Heart right ventricle (tissue), 16 donors: ENCODE data around the gene ST3GAL4. TPM values are rescaled to one million over a fixed set of nuclear protein-coding genes. Genes with fewer than 3 reads are reported as not detected.

ENCODE experiments used
- ATAC-seq, 8 donors: fragments of 200-7000 bp; cut with Tn5 transposase; one replicate each; pipeline ENCODE4 v1.9.1; 2020; ENCODE audit warnings: mild to moderate bottlenecking in 8 of 8, moderate library complexity in 8 of 8, moderate number of reproducible peaks in 1 of 8
- DNase-seq, 2 donors: peaks; one replicate each; pipeline ENCODE4 v3.0.0-alpha.2; 2020
- H3K27ac ChIP-seq, 10 donors: fragments of 200-600 bp; sonication (generic) in 2 of 10; one replicate each; pipeline versions ENCODE4 v1.5.0 to v1.8.0; 2020 to 2022; ENCODE audit warnings: mild to moderate bottlenecking in 3 of 10
- H3K27me3 ChIP-seq, 7 donors: fragments of 200-600 bp; one replicate each; pipeline ENCODE4 v1.8.0; 2021 to 2022; ENCODE audit warnings: mild to moderate bottlenecking in 2 of 7
- H3K36me3 ChIP-seq, 9 donors: fragments of 200-600 bp; sonication (generic) in 1 of 9; one replicate each; pipeline versions ENCODE4 v1.5.0 to v1.8.0; 2020 to 2022; ENCODE audit warnings: mild to moderate bottlenecking in 2 of 9
- H3K4me1 ChIP-seq, 9 donors: fragments of 200-600 bp; sonication (generic) in 1 of 9; one replicate each; pipeline versions ENCODE4 v1.5.0 to v1.8.0; 2020 to 2022; ENCODE audit warnings: mild to moderate bottlenecking in 4 of 9
- H3K4me3 ChIP-seq, 10 donors: fragments of 200-600 bp; sonication (generic) in 2 of 10; one replicate each; pipeline versions ENCODE4 v1.5.0 to v1.8.0; 2020 to 2022; ENCODE audit warnings: mild to moderate bottlenecking in 7 of 10, moderate library complexity in 2 of 10
- H3K9me3 ChIP-seq, 11 donors: fragments of 200-600 bp in 10 of 11; sonication (generic) in 2 of 11; one replicate each; pipeline versions ENCODE4 v1.5.0 to v1.8.0; 2013 to 2022; ENCODE audit warnings: mild to moderate bottlenecking in 2 of 11, control low read depth in 1 of 11, moderate library complexity in 1 of 11
- CTCF ChIP-seq, 9 donors: fragments of 200-600 bp; sonication (generic) in 2 of 9; IDR thresholded peaks; one replicate each; pipeline versions ENCODE4 v1.5.0 to v1.8.0; 2021 to 2022; ENCODE audit warnings: antibody characterized with exemption in 9 of 9, mild to moderate bottlenecking in 5 of 9, moderate library complexity in 1 of 9
- WGBS, 2 donors: extraction: QIAGEN DNeasy Blood & Tissue Kit; methylation state at CpG; one replicate each; pipeline ENCODE4 v1.1.7; 2013; ENCODE audit warnings: inconsistent platforms in 1 of 2; 5-methylcytosine and 5-hydroxymethylcytosine counted together
- intact Hi-C, 10 donors: fragments of 100-400 bp; cut with DNase I; formaldehyde crosslinking; loops; one replicate each; pipeline versions ENCODE4 v1.11.1 to v1.14.2; 2022
- polyA plus RNA-seq, 2 donors: library from polyadenylated mRNA; stranded (reverse); fragments of 200-250 nt; gene quantifications; one replicate each; pipeline ENCODE4 v1.2.3, GENCODE V29; 2013
- total RNA-seq, 10 donors: library from RNA; stranded (reverse); fragmentation: NEBNext Ultra II Directional in 3 of 10; extraction: Animal tissue kit (Norgen Biotek cat#: 25700) in 3 of 10; gene quantifications; one replicate each; pipeline versions ENCODE4 v1.2.1 to v1.2.4, GENCODE V29; 2021 to 2023
- donor health status: Arrhythmogenic right ventricular cardiomyopathy.
- donor health status: ischemic (EF 13 %, LVEDD 7.1; RV severe dilation, severe dysfunction).
- donor health status: healthy with polysubstance abuse.
- donor health status: DM: no; HTN: yes; CAD: no.
- donor health status: DM: no; HTN: no; CAD: no.
- donor health status: ischemic (EF 25% LVEDD 6.9; RV normal size, moderate dysfunction).
- donor health status: ischemic (EF 25% LVEDD 5.7; RV mildly dilated, moderate dysfunction).
- donor health status: healthy.
- donor health status: DM: yes; HTN: yes; CAD: no.
- donor health status: Ischemic cardiomyopathy.
- donor health status: ischemic (EF 35%, LVEDD 5.7; RV mildly dilated, moderate dysfunction).
- donor health status: nonischemic (EF 11% LVEDD 7.7; RV severe dilation, severe dysfunction).
- donor health status: DM: yes; HTN: yes; CAD: no.
- donor health status: PGD.
- donor health status: ischemic (EF 29% LVEDD 5.4; RV normal size, mild dysfunction).
- donor health status: nonischemic (EF 23%, LVEDD 6.1; RV moderate dilation, normal function).

ST3GAL4 gene
- total and polyA plus RNA-seq, 12 donors = 24.8 to 98.2 (median 44.8) TPM

DNA sequence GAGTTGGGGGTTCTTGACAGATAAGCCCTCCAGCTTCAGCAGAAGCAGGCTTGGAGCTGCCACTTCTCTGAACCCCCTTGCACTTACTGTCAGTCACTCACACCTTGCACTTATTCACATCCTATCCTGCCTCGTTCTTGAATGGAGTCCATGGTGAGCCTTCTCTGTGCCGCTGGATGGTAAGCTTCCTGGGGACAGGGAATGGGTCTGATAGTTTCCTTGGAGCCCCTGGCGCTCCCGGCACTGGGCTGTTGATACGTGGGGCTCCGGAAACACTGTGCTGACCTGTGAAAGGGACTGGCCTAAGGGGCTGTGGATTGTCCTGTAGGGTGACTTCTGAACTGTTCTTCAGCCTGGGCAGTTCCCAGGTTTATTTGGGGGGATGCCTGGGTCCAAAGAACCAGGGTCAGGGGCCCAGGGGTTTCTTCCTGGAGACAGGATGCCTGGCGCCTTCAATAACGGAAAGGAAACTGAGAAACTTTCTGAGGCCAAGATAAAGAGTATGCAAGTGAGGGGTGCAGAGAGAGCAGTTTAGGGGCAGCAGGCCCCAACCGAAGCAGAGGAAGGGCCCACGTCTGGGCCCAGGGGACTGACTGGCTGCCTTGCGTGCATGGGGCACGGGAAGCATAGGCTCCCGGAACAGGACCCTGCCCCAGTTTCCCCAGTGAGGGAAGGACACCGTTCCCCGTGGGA, 709 bp upstream of the ST3GAL4 start:
- no peak for TF ChIP-seq CTCF (IDR thresholded peaks at IDR 0.05)
- Histone ChIP-seq H3K27me3 (no peaks in the 10 kb centered on the region), H3K27ac (peak overlapping the region; percentile 68 to 96 (median 88)), H3K4me1 (peaks cover 28 to 93% (median 91%) of the 10 kb centered on the region in 9 donors), H3K4me3 (peak overlapping the region; percentile 36 to 97 (median 74)), H3K9me3 (no peaks in the 10 kb centered on the region), H3K36me3 (no peaks in the 10 kb centered on the region)
- intact Hi-C loops = loop anchor here in 7 of 10 donors (2.0 to 10.0 kb wide), 8 partner anchors 36 to 63 kb away; no protein-coding TSS in a partner anchor
- DNase-seq (no peak), ATAC-seq (peak in 3 of 8 donors; percentile 0 to 3 (median 1))
- 22% methylated on average over 15 of the region's 15 CpGs for WGBS, 2 donors

DNA sequence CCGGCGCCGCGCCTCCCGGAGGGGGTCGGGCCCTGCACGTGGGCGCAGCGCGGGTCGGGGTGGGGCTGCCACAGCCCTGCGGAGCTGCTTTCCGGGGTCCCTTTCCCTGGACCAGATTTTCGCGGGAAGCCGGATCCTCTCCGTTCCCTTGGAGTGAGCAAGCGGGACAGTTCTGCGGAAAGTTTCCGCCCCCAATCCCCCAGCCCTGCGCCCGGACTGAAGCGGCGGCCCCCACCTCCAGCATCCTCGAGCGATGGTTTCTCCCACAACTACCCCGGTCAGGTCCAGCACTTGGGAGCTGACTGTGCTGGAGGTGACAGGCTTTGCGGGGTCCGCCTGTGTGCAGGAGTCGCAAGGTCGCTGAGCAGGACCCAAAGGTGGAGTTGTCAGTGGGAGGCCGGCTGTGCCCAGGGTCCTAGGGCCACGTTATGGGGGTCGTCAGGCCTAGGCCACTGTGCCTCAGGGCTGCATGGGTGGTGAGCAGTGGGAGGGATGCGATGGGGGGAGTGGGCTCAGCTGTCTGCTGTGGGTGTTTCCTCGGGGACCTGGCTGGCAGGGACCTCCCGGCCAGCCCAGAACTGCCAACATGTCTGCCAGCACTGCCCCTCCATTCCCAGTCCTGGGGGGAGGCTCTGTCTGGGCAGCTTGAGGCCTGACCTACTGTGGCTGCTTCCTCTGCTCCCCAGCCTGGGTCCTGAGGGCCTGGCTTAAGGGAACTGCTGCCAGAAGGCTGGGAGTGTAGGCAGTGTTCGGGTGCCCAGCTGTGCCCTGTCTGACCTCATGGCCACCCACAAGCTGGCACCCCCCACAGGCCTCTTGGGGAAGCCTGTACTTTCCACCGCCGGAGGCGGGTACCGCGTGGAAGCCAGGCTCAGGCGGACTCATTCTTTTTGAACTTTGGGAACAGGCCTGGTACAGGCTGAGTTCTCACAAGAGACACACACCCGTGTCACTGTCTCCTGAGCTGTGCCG, 726 bp downstream of the ST3GAL4 start:
- intact Hi-C loops = loop anchor here in 7 of 10 donors (2.0 to 10.0 kb wide), 8 partner anchors 36 to 61 kb away; no protein-coding TSS in a partner anchor
- 8% methylated on average over 41 to 46 of the region's 46 CpGs for WGBS, 2 donors
- peak overlapping the region; percentile 36 to 97 (median 74) for H3K4me3 ChIP-seq
- DNase-seq (peak in 1 of 2 donors; percentile 60), ATAC-seq (peak; percentile 5 to 60 (median 27))
- no peaks in the 10 kb centered on the region for H3K36me3 ChIP-seq
- no peak for TF ChIP-seq CTCF (IDR thresholded peaks at IDR 0.05)
- H3K4me1 ChIP-seq = peaks cover 28 to 93% (median 81%) of the 10 kb centered on the region in 9 donors
- no peaks in the 10 kb centered on the region for H3K27me3 ChIP-seq
- no peaks in the 10 kb centered on the region for H3K9me3 ChIP-seq
- H3K27ac ChIP-seq = peak overlapping the region; percentile 68 to 96 (median 88)

GRCh38 chr11:126357055-126357962, 1.8 kb downstream of the ST3GAL4 start:
- DNase-seq (no peak), ATAC-seq (no peak)
- H3K9me3 ChIP-seq = no peaks in the 10 kb centered on the region
- intact Hi-C loops = loop anchor here in 7 of 10 donors (5.0 to 10.0 kb wide), 6 partner anchors 35 to 60 kb away; no protein-coding TSS in a partner anchor
- peaks cover 25 to 93% (median 72%) of the 10 kb centered on the region in 9 donors for H3K4me1 ChIP-seq
- WGBS, 2 donors = 41 to 55% methylated on average over 17 of the region's 17 CpGs
- no peaks in the 10 kb centered on the region for H3K36me3 ChIP-seq
- no peak for TF ChIP-seq CTCF (IDR thresholded peaks at IDR 0.05)
- H3K27ac ChIP-seq = peak overlapping the region; percentile 68 to 96 (median 88)
- H3K4me3 ChIP-seq = peak overlapping the region; percentile 36 to 97 (median 74)
- no peaks in the 10 kb centered on the region for H3K27me3 ChIP-seq
